ENCODE measurements around the gene HYAL2. TPM values are rescaled to one million over a fixed set of nuclear protein-coding genes. Genes with fewer than 3 reads are reported as not detected.
A peak's percentile ranks its signal among the peaks of the same experiment; 100 is the strongest.

The HYAL2 gene
- total and polyA plus RNA-seq, 4 donors, result 19.5 to 57.6 (median 33.2) TPM

GRCh38 chr3:50351323-50351697 is 28.8 kb upstream of the HYAL2 start:
- H3K36me3 ChIP-seq (ENCODE audit: control insufficient read depth in 4 of 4, insufficient read depth in 3 of 4, low read depth in 1 of 4, low read length in 3 of 4), result peaks cover 11 to 31% (median 15%) of the 10 kb centered on the region in 4 donors
- peak overlapping the region in 1 of 2 donors; percentile 34 for H3K9ac ChIP-seq (ENCODE audit: low read depth in 1 of 2, low read length in 2 of 2)
- no peaks in the 10 kb centered on the region for H3K27me3 ChIP-seq (ENCODE audit: control insufficient read depth in 4 of 4, insufficient read depth in 4 of 4, low read length in 3 of 4)
- peaks cover 16 to 69% (median 49%) of the 10 kb centered on the region in 4 donors for H3K4me1 ChIP-seq (ENCODE audit: control insufficient read depth in 4 of 4, insufficient read depth in 4 of 4, low read length in 3 of 4)
- no peaks in the 10 kb centered on the region for H3K9me3 ChIP-seq (ENCODE audit: control insufficient read depth in 4 of 4, low read length in 3 of 4)
- peak overlapping the region; percentile 97 to 98 for H3K27ac ChIP-seq (ENCODE audit: low read depth in 1 of 2, low read length in 2 of 2)
- DNase-seq (ENCODE audit: low spot score), result no peak
- WGBS, result 47% methylated on average over 11 of the region's 11 CpGs
- peak overlapping the region; percentile 67 to 90 (median 79) for H3K4me3 ChIP-seq (ENCODE audit: low read depth in 1 of 3, low read length in 3 of 3)
- TF ChIP-seq, protein P1, sequence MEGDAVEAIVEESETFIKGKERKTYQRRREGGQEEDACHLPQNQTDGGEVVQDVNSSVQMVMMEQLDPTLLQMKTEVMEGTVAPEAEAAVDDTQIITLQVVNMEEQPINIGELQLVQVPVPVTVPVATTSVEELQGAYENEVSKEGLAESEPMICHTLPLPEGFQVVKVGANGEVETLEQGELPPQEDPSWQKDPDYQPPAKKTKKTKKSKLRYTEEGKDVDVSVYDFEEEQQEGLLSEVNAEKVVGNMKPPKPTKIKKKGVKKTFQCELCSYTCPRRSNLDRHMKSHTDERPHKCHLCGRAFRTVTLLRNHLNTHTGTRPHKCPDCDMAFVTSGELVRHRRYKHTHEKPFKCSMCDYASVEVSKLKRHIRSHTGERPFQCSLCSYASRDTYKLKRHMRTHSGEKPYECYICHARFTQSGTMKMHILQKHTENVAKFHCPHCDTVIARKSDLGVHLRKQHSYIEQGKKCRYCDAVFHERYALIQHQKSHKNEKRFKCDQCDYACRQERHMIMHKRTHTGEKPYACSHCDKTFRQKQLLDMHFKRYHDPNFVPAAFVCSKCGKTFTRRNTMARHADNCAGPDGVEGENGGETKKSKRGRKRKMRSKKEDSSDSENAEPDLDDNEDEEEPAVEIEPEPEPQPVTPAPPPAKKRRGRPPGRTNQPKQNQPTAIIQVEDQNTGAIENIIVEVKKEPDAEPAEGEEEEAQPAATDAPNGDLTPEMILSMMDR (IDR thresholded peaks at IDR 0.05; ENCODE audit: low read depth, low read length, missing input control), result no peak
- TF ChIP-seq JUND (IDR thresholded peaks at IDR 0.05), result no peak

DNA sequence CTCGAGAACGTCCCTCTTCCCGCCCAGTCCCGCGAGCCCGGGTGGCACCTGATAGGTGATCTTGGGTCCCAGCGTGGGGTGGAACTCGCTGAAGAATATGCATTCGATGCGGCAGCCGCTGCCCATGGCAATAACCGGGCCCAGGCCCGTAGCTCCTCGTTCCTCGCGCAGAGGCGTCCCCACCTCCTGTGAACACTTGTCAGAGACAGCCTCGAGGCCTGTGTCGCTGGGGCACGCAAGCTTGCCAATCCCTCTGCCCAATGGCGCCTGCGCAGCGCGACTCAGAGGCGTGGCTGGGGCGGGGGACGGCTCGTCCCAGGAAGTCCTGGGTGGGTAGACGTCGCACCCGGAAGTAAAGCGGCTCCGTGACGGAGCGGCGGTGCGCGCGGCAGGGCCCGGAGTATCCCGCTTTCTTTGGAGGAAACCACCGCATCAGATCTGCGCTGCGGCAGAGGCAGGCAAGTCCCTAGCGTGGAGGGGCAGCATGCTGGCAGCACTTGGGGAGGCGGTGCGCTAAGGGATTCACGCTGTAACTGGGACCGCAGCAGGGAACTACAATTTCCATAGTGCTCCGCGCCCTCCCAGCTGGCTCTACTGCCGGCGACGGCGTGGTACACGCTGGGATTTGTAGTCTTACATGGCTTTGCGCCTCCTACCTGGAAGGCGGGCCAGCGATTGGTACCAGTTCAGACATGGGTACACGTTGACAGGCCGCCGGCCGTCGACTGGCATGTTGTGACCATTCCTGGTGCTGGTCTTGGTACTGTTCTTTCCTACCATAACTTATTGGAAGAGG is 28.2 kb upstream of the HYAL2 start, which contains the start of the genes CYB561D2 and NPRL2:
Gene CYB561D2, plus strand, starts transcription at position 336 of the 796 bp plus-strand sequence. CDS start 572 bp downstream, outside the sequence.
Gene NPRL2, minus strand, starts transcription at position 249 of the 796 bp plus-strand sequence. Its CDS starts 123 bp downstream, at position 126.
- Histone ChIP-seq H3K27ac (ENCODE audit: low read depth in 1 of 2, low read length in 2 of 2) (peak within 1 kb of the TSS; percentile 97 to 98), H3K36me3 (ENCODE audit: control insufficient read depth in 4 of 4, insufficient read depth in 3 of 4, low read depth in 1 of 4, low read length in 3 of 4) (peaks cover 11 to 27% (median 15%) of the 10 kb centered on the region in 4 donors), H3K4me3 (ENCODE audit: low read depth in 1 of 3, low read length in 3 of 3) (peak within 1 kb of the TSS; percentile 67 to 90 (median 79)), H3K9me3 (ENCODE audit: control insufficient read depth in 4 of 4, low read length in 3 of 4) (no peaks in the 10 kb centered on the region), H3K27me3 (ENCODE audit: control insufficient read depth in 4 of 4, insufficient read depth in 4 of 4, low read length in 3 of 4) (no peaks in the 10 kb centered on the region), H3K4me1 (ENCODE audit: control insufficient read depth in 4 of 4, insufficient read depth in 4 of 4, low read length in 3 of 4) (peaks cover 11 to 66% (median 45%) of the 10 kb centered on the region in 4 donors), H3K9ac (ENCODE audit: low read depth in 1 of 2, low read length in 2 of 2) (peak within 1 kb of the TSS; percentile 86 to 90)
- under 1% methylated on average over 64 of the region's 64 CpGs for WGBS
- TF ChIP-seq EGR1 (IDR thresholded peaks at IDR 0.05; ENCODE audit: low read depth in 2 of 2) (peak in 1 of 2 donors; percentile 74), ZBTB33 (IDR thresholded peaks at IDR 0.05) (peak; percentile 14), GABPA (IDR thresholded peaks at IDR 0.05 in 1 of 2, conservative IDR thresholded peaks at IDR 0.05 in 1 of 2) (peak in 1 of 2 donors; percentile 93), YY1 (IDR thresholded peaks at IDR 0.05) (peak; percentile 83), FOXA2 (IDR thresholded peaks at IDR 0.05) (peak; percentile 4), HNF4A (conservative IDR thresholded peaks at IDR 0.05) (no peak), MAX (IDR thresholded peaks at IDR 0.05) (peak; percentile 83), TAF1 (conservative IDR thresholded peaks at IDR 0.05) (peak; percentile 50), FOXA1 (IDR thresholded peaks at IDR 0.05) (no peak), SP1 (IDR thresholded peaks at IDR 0.05) (peak; percentile 33)
- TF ChIP-seq, protein P2, sequence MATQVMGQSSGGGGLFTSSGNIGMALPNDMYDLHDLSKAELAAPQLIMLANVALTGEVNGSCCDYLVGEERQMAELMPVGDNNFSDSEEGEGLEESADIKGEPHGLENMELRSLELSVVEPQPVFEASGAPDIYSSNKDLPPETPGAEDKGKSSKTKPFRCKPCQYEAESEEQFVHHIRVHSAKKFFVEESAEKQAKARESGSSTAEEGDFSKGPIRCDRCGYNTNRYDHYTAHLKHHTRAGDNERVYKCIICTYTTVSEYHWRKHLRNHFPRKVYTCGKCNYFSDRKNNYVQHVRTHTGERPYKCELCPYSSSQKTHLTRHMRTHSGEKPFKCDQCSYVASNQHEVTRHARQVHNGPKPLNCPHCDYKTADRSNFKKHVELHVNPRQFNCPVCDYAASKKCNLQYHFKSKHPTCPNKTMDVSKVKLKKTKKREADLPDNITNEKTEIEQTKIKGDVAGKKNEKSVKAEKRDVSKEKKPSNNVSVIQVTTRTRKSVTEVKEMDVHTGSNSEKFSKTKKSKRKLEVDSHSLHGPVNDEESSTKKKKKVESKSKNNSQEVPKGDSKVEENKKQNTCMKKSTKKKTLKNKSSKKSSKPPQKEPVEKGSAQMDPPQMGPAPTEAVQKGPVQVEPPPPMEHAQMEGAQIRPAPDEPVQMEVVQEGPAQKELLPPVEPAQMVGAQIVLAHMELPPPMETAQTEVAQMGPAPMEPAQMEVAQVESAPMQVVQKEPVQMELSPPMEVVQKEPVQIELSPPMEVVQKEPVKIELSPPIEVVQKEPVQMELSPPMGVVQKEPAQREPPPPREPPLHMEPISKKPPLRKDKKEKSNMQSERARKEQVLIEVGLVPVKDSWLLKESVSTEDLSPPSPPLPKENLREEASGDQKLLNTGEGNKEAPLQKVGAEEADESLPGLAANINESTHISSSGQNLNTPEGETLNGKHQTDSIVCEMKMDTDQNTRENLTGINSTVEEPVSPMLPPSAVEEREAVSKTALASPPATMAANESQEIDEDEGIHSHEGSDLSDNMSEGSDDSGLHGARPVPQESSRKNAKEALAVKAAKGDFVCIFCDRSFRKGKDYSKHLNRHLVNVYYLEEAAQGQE (IDR thresholded peaks at IDR 0.05), result peak; percentile 42
- DNase-seq (ENCODE audit: low spot score), result peak; percentile 96

All from liver (tissue), 9 donors.